Cardiac muscle cell (in vitro differentiated cells and primary cell): Measurements from ENCODE around the gene BLM. TPM values are rescaled to one million over a fixed set of nuclear protein-coding genes. Genes with fewer than 3 reads are reported as not detected.
"Not testable (repeated sequence)": the region's sequence is repeated elsewhere in the genome, so short reads cannot be mapped to it uniquely, and the experiment has no call there.

Experiments
- DNase-seq, 2 donors: peaks; one replicate each; pipeline versions ENCODE4 v3.0.0 to v3.0.0-alpha.2; 2010 to 2017; ENCODE audit warnings: low read depth in 1 of 2, low spot score in 1 of 2
- H3K27ac ChIP-seq: fragments of 200-600 bp; sonication (generic); 2 replicates; pipeline ENCODE4 v1.5.1; 2016
- H3K27me3 ChIP-seq: fragments of 200-600 bp; sonication (generic); 2 replicates; pipeline ENCODE4 v1.6.0; 2016; ENCODE audit warnings: control low read depth
- H3K36me3 ChIP-seq: fragments of 200-600 bp; sonication (generic); 2 replicates; pipeline ENCODE4 v1.5.1; 2016; ENCODE audit warnings: control low read depth
- H3K4me1 ChIP-seq: fragments of 200-600 bp; sonication (generic); 2 replicates; pipeline ENCODE4 v1.8.1; 2017; ENCODE audit warnings: low read depth, mild to moderate bottlenecking, mixed run types
- H3K4me3 ChIP-seq: fragments of 200-600 bp; sonication (generic); 2 replicates; pipeline ENCODE4 v1.5.1; 2016; ENCODE audit warnings: mild to moderate bottlenecking
- H3K9me3 ChIP-seq: fragments of 200-600 bp; sonication (generic); 2 replicates; pipeline ENCODE4 v1.5.1; 2017; ENCODE audit warnings: low read depth, mild to moderate bottlenecking, control low read depth
- CTCF ChIP-seq: IDR thresholded peaks from 2 replicates; pipeline ENCODE4 v1.5.1; 2012; ENCODE audit warnings: low read depth, mild to moderate bottlenecking, low read length
- polyA plus RNA-seq: library from polyadenylated mRNA; unstranded; fragments of >200 nt; fragmentation: Nextera tagmentation; extraction: Ambion mirVana; gene quantifications from 2 replicates; pipeline ENCODE4 v1.2.1, GENCODE V29; 2016
- total RNA-seq: library from RNA; depleted of rRNA; stranded (reverse); fragments of >200 nt; gene quantifications from 2 replicates; pipeline ENCODE4 v1.2.3, GENCODE V29; 2016

Gene BLM
- total and polyA plus RNA-seq, 2 experiments from 2014 or later, result 2.6 to 6.3 TPM

GRCh38 chr15:90822204-90822955, 105.2 kb downstream of the BLM start:
- H3K27me3 ChIP-seq, result no peaks in the 10 kb centered on the region
- H3K4me1 ChIP-seq, result no peaks in the 10 kb centered on the region
- no peak for DNase-seq
- no peak for TF ChIP-seq CTCF
- H3K27ac ChIP-seq, result no peak overlapping the region
- no peak overlapping the region for H3K4me3 ChIP-seq
- no peaks in the 10 kb centered on the region for H3K36me3 ChIP-seq
- no peaks in the 10 kb centered on the region for H3K9me3 ChIP-seq

- Histone ChIP-seq H3K9me3 (no peaks in the 10 kb centered on the region), H3K36me3 (no peaks in the 10 kb centered on the region), H3K27me3 (no peaks in the 10 kb centered on the region), H3K4me1 (no peaks in the 10 kb centered on the region), H3K27ac (no peak overlapping the region), H3K4me3 (no peak overlapping the region)
- no peak for TF ChIP-seq CTCF
- DNase-seq, result no peak
Observed at GRCh38 chr15:90823455-90823974, 106.4 kb downstream of the BLM start.

GRCh38 chr15:90825115-90825899, 108.2 kb downstream of the BLM start:
- not testable (repeated sequence) for H3K36me3 ChIP-seq, H3K4me3 ChIP-seq, H3K9me3 ChIP-seq, H3K4me1 ChIP-seq, H3K27ac ChIP-seq, DNase-seq, H3K27me3 ChIP-seq

- H3K4me3 ChIP-seq, DNase-seq, H3K4me1 ChIP-seq, H3K36me3 ChIP-seq, H3K9me3 ChIP-seq, H3K27me3 ChIP-seq, H3K27ac ChIP-seq: not testable (repeated sequence)
Observed at GRCh38 chr15:90826206-90826885, 109.2 kb downstream of the BLM start.

- Histone ChIP-seq H3K4me1 (no peaks in the 10 kb centered on the region), H3K27me3 (no peaks in the 10 kb centered on the region), H3K4me3 (no peak overlapping the region), H3K9me3 (no peaks in the 10 kb centered on the region), H3K27ac (no peak overlapping the region), H3K36me3 (no peaks in the 10 kb centered on the region)
- no peak for DNase-seq
- TF ChIP-seq CTCF, result no peak
Observed at GRCh38 chr15:90826886-90827435, 109.8 kb downstream of the BLM start.

GRCh38 chr15:90828111-90828510, 111.0 kb downstream of the BLM start:
- TF ChIP-seq CTCF, result no peak
- Histone ChIP-seq H3K36me3 (no peaks in the 10 kb centered on the region), H3K4me3 (no peak overlapping the region), H3K27ac (no peak overlapping the region), H3K27me3 (no peaks in the 10 kb centered on the region), H3K4me1 (no peaks in the 10 kb centered on the region), H3K9me3 (no peaks in the 10 kb centered on the region)
- no peak for DNase-seq
